OCI-LY1 (cell line): ENCODE measurements around the gene TSPYL6.

Experiments
- H2AFZ ChIP-seq: fragments of 200-600 bp; sonication (generic), shearing (Covaris generic); 2 replicates; pipeline ENCODE4 v1.6.0; 2014; ENCODE audit warnings: antibody characterized with exemption, mild to moderate bottlenecking, low read length
- H3F3A ChIP-seq: fragments of 200-600 bp; sonication (generic), shearing (Covaris generic); 2 replicates; pipeline ENCODE4 v1.6.0; 2014; ENCODE audit warnings: mild to moderate bottlenecking, antibody characterized with exemption, low read length, moderate library complexity; ENCODE audit not compliant: insufficient read depth
- H3K27ac ChIP-seq: fragments of 200-600 bp; sonication (generic); 2 replicates; pipeline ENCODE4 v1.5.1; 2014; ENCODE audit warnings: low read length, mixed run types, mild to moderate bottlenecking, low read depth; ENCODE audit not compliant: poor library complexity, severe bottlenecking
- H3K27me3 ChIP-seq: fragments of 200-600 bp; sonication (generic); 2 replicates; pipeline ENCODE4 v1.6.0; 2014; ENCODE audit warnings: antibody characterized with exemption, mild to moderate bottlenecking, low read length, moderate library complexity; ENCODE audit not compliant: insufficient read depth
- H3K36me3 ChIP-seq: fragments of 200-600 bp; sonication (generic); 2 replicates; pipeline ENCODE4 v1.6.1; 2014; ENCODE audit warnings: mild to moderate bottlenecking, antibody characterized with exemption, low read length, moderate library complexity, mixed read lengths; ENCODE audit not compliant: insufficient read depth
- H3K4me1 ChIP-seq: fragments of 200-600 bp; sonication (generic); 2 replicates; pipeline ENCODE4 v1.5.1; 2014; ENCODE audit warnings: mild to moderate bottlenecking, low read length, moderate library complexity; ENCODE audit not compliant: insufficient read depth, severe bottlenecking
- H3K4me2 ChIP-seq: fragments of 200-600 bp; sonication (generic), shearing (Covaris generic); 2 replicates; pipeline ENCODE4 v1.6.1; 2014; ENCODE audit warnings: low read length
- H3K4me3 ChIP-seq: fragments of 200-600 bp; sonication (generic); 2 replicates; pipeline ENCODE4 v1.5.1; 2014; ENCODE audit warnings: low read length, low read depth, mild to moderate bottlenecking, mixed read lengths; ENCODE audit not compliant: poor library complexity, severe bottlenecking
- H3K79me2 ChIP-seq: fragments of 200-600 bp; shearing (Covaris generic); 2 replicates; pipeline ENCODE4 v1.6.1; 2016; ENCODE audit warnings: mixed run types, low read length, mixed read lengths; ENCODE audit not compliant: insufficient read depth
- H3K9ac ChIP-seq: fragments of 200-600 bp; sonication (generic), shearing (Covaris generic); 2 replicates; pipeline ENCODE4 v1.6.1; 2014; ENCODE audit warnings: mild to moderate bottlenecking, low read length, mixed read lengths
- H3K9me2 ChIP-seq: fragments of 200-600 bp; sonication (generic), shearing (Covaris generic); 2 replicates; pipeline ENCODE4 v1.6.1; 2014; ENCODE audit warnings: low read depth, mild to moderate bottlenecking, low read length, mixed read lengths
- H3K9me3 ChIP-seq: fragments of 200-600 bp; shearing (Covaris generic); 2 replicates; pipeline ENCODE4 v1.6.1; 2014; ENCODE audit warnings: low read length, mixed read lengths
- H4K20me1 ChIP-seq: fragments of 200-600 bp; sonication (generic), shearing (Covaris generic); 2 replicates; pipeline ENCODE4 v1.6.0; 2016; ENCODE audit warnings: mild to moderate bottlenecking, low read length; ENCODE audit not compliant: insufficient read depth
- EZH2 ChIP-seq: fragments of 200-600 bp; sonication (generic), shearing (Covaris generic); IDR thresholded peaks from 2 replicates; pipeline ENCODE4 v1.8.0; 2017; ENCODE audit warnings: borderline replicate concordance, mixed run types, mild to moderate bottlenecking, antibody characterized with exemption, low read length, moderate library complexity, mixed read lengths
- TF ChIP-seq, protein P1 (sequence below): fragments of 200-600 bp; sonication (generic), shearing (Covaris generic); IDR thresholded peaks from 2 replicates; pipeline ENCODE4 v1.5.1; 2017; ENCODE audit warnings: mild to moderate bottlenecking, antibody characterized with exemption, low read length, moderate library complexity, mixed read lengths

The TSPYL6 gene

GRCh38 chr2:54240515-54241469, 15.2 kb downstream of the TSPYL6 start:
- no peaks in the 10 kb centered on the region for H3F3A ChIP-seq
- no peaks in the 10 kb centered on the region for H3K4me1 ChIP-seq
- no peaks in the 10 kb centered on the region for H3K79me2 ChIP-seq
- no peaks in the 10 kb centered on the region for H3K36me3 ChIP-seq
- H3K9me2 ChIP-seq = no peaks in the 10 kb centered on the region
- no peak overlapping the region for H3K9ac ChIP-seq
- H4K20me1 ChIP-seq = no peaks in the 10 kb centered on the region
- no peak overlapping the region for H2AFZ ChIP-seq
- no peaks in the 10 kb centered on the region for H3K9me3 ChIP-seq
- no peaks in the 10 kb centered on the region for H3K27me3 ChIP-seq
- H3K4me2 ChIP-seq = no peak overlapping the region
- no peak overlapping the region for H3K27ac ChIP-seq
- no peak overlapping the region for H3K4me3 ChIP-seq
- TF ChIP-seq, protein P1, sequence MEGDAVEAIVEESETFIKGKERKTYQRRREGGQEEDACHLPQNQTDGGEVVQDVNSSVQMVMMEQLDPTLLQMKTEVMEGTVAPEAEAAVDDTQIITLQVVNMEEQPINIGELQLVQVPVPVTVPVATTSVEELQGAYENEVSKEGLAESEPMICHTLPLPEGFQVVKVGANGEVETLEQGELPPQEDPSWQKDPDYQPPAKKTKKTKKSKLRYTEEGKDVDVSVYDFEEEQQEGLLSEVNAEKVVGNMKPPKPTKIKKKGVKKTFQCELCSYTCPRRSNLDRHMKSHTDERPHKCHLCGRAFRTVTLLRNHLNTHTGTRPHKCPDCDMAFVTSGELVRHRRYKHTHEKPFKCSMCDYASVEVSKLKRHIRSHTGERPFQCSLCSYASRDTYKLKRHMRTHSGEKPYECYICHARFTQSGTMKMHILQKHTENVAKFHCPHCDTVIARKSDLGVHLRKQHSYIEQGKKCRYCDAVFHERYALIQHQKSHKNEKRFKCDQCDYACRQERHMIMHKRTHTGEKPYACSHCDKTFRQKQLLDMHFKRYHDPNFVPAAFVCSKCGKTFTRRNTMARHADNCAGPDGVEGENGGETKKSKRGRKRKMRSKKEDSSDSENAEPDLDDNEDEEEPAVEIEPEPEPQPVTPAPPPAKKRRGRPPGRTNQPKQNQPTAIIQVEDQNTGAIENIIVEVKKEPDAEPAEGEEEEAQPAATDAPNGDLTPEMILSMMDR = no peak

- no peak overlapping the region for H3K9ac ChIP-seq
- H3F3A ChIP-seq = no peaks in the 10 kb centered on the region
- H3K4me3 ChIP-seq = no peak overlapping the region
- H3K27me3 ChIP-seq = no peaks in the 10 kb centered on the region
- no peaks in the 10 kb centered on the region for H3K4me1 ChIP-seq
- no peaks in the 10 kb centered on the region for H3K9me2 ChIP-seq
- no peak overlapping the region for H3K4me2 ChIP-seq
- no peaks in the 10 kb centered on the region for H3K79me2 ChIP-seq
- TF ChIP-seq, protein P1 = no peak
- no peak for TF ChIP-seq EZH2
- no peaks in the 10 kb centered on the region for H4K20me1 ChIP-seq
- no peaks in the 10 kb centered on the region for H3K36me3 ChIP-seq
- no peak overlapping the region for H2AFZ ChIP-seq
- no peak overlapping the region for H3K27ac ChIP-seq
- no peaks in the 10 kb centered on the region for H3K9me3 ChIP-seq
Observed at GRCh38 chr2:54239427-54239826, 16.6 kb downstream of the TSPYL6 start.

DNA sequence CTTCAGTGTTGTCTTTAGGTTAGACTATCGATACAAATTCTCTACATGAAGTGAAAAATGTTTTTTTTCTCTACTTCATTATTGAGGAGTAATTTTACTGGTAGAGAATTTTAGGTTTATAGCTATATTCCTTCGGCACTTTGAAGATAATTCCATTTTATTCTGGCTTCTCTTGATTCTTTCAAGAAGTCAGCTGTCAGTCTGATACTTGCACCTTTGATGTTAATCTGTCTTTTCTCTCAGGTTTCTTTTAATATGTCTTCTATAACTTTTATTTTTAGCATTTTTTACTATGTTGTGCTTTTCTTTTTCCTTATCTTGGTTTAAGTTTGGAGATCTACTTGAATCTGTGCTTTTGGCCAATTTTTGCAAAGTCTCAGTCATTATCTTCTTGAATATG, 18.6 kb downstream of the TSPYL6 start:
- no peaks in the 10 kb centered on the region for H3K36me3 ChIP-seq
- no peaks in the 10 kb centered on the region for H3K27me3 ChIP-seq
- no peaks in the 10 kb centered on the region for H3K9me2 ChIP-seq
- TF ChIP-seq, protein P1 = no peak
- H3K4me3 ChIP-seq = no peak overlapping the region
- no peaks in the 10 kb centered on the region for H3K4me1 ChIP-seq
- H2AFZ ChIP-seq = no peak overlapping the region
- no peaks in the 10 kb centered on the region for H4K20me1 ChIP-seq
- H3K9me3 ChIP-seq = no peaks in the 10 kb centered on the region
- no peak overlapping the region for H3K4me2 ChIP-seq
- no peak overlapping the region for H3K9ac ChIP-seq
- H3K79me2 ChIP-seq = no peaks in the 10 kb centered on the region
- no peaks in the 10 kb centered on the region for H3F3A ChIP-seq
- no peak overlapping the region for H3K27ac ChIP-seq
